K562 (cell line): Measurements from ENCODE around the gene WDR27. TPM values are rescaled to one million over a fixed set of nuclear protein-coding genes. Genes with fewer than 3 reads are reported as not detected.

Experiments
- BCL6 ChIP-seq: fragments of 250-450 bp; sonication (Bioruptor Pico); IDR thresholded peaks from 2 replicates; pipeline ENCODE4 v1.4.0; 2020
- BRCA1 ChIP-seq, 2 experiments: fragments of 450-650 bp in 1 of 2; sonication (generic) in 1 of 2; formaldehyde crosslinking in 1 of 2; IDR thresholded peaks; 2 replicates each; pipeline versions ENCODE4 v1.5.0 to v1.6.1; 2017 to 2020; ENCODE audit warnings: mild to moderate bottlenecking in 1 of 2, missing genetic modification reagents in 1 of 2
- CBFA2T2 ChIP-seq: fragments of 450-650 bp; conservative IDR thresholded peaks from 2 replicates; pipeline ENCODE4 v1.6.1; 2017; ENCODE audit warnings: mild to moderate bottlenecking
- CCNT2 ChIP-seq: IDR thresholded peaks from 2 replicates; pipeline ENCODE4 v1.6.1; 2011; ENCODE audit warnings: borderline replicate concordance, low read depth, mild to moderate bottlenecking, moderate library complexity, mixed read lengths, low read length; ENCODE audit not compliant: insufficient read length; ENCODE audit errors: extremely low read depth
- CTBP1 ChIP-seq: fragments of 450-650 bp; IDR thresholded peaks from 2 replicates; pipeline ENCODE4 v1.6.1; 2016; ENCODE audit warnings: borderline replicate concordance
- FOXJ2 ChIP-seq: fragments of 200-800 bp; sonication (Bioruptor generic); IDR thresholded peaks from 2 replicates; pipeline ENCODE4 v1.6.1; 2016; ENCODE audit warnings: missing genetic modification characterization, missing compliant biosample characterization
- GATAD2A ChIP-seq: fragments of 450-650 bp; IDR thresholded peaks from 2 replicates; pipeline ENCODE4 v1.6.1; 2017
- GTF2B ChIP-seq: IDR thresholded peaks from 2 replicates; pipeline ENCODE4 v1.6.1; 2011; ENCODE audit not compliant: insufficient read length; ENCODE audit errors: extremely low read depth
- HEY1 ChIP-seq: fragments of 250-450 bp; sonication (Bioruptor Pico); IDR thresholded peaks from 2 replicates; pipeline ENCODE4 v1.5.0; 2020; ENCODE audit warnings: mild to moderate bottlenecking, moderate library complexity, borderline replicate concordance
- IFI16 ChIP-seq: fragments of 250-450 bp; sonication (Bioruptor Pico); IDR thresholded peaks from 2 replicates; pipeline ENCODE4 v2.1.2; 2022; ENCODE audit warnings: mild to moderate bottlenecking, inconsistent platforms
- LARP7 ChIP-seq: fragments of 450-650 bp; IDR thresholded peaks from 2 replicates; pipeline ENCODE4 v1.6.1; 2016
- MCM7 ChIP-seq, 2 experiments: fragments of 450-650 bp; IDR thresholded peaks; 2 replicates each; pipeline ENCODE4 v1.6.1; 2016 to 2018
- MEIS2 ChIP-seq: fragments of 450-650 bp; IDR thresholded peaks from 2 replicates; pipeline ENCODE4 v1.6.1; 2014; ENCODE audit warnings: mild to moderate bottlenecking; ENCODE audit not compliant: partially characterized antibody
- MYBL2 ChIP-seq, 2 experiments: fragments of 450-650 bp in 1 of 2; sonication (generic) in 1 of 2; formaldehyde crosslinking in 1 of 2; IDR thresholded peaks; 2 replicates each; pipeline versions ENCODE4 v1.6.1 to v1.8.1; 2017 to 2022; ENCODE audit warnings: borderline replicate concordance in 1 of 2, inconsistent platforms in 1 of 2, low read depth in 1 of 2, mild to moderate bottlenecking in 1 of 2, missing genetic modification reagents in 1 of 2, moderate library complexity in 1 of 2
- NCOA6 ChIP-seq: fragments of 450-650 bp; IDR thresholded peaks from 2 replicates; pipeline ENCODE4 v1.6.1; 2017; ENCODE audit warnings: mild to moderate bottlenecking
- POLR3A ChIP-seq: IDR thresholded peaks from 2 replicates; pipeline ENCODE4 v1.6.1; 2011; ENCODE audit warnings: borderline replicate concordance, mild to moderate bottlenecking, moderate library complexity; ENCODE audit not compliant: insufficient read length, insufficient read depth; ENCODE audit errors: extremely low read depth
- RBFOX2 ChIP-seq: fragments of 200-400 bp; formaldehyde crosslinking; IDR thresholded peaks from 2 replicates; pipeline ENCODE4 v1.6.1; 2017; ENCODE audit warnings: low read depth, mild to moderate bottlenecking, low read length, moderate library complexity
- TEAD4 ChIP-seq, 2 experiments: sonication (generic) in 1 of 2; formaldehyde crosslinking in 1 of 2; IDR thresholded peaks; 2 replicates each; pipeline versions ENCODE4 v1.6.1 to v1.8.0; 2012 to 2022; ENCODE audit warnings: borderline replicate concordance in 1 of 2, inconsistent platforms in 1 of 2, low read length in 1 of 2, mild to moderate bottlenecking in 1 of 2, missing genetic modification reagents in 1 of 2
- TRIM24 ChIP-seq, 2 experiments: fragments of 450-650 bp; IDR thresholded peaks; 2 replicates each; pipeline ENCODE4 v1.6.1; 2016
- USF2 ChIP-seq: sonication (generic); formaldehyde crosslinking; IDR thresholded peaks from 2 replicates; pipeline ENCODE4 v1.5.0; 2020; ENCODE audit warnings: missing genetic modification reagents
- ZBTB26 ChIP-seq: fragments of 450-650 bp; formaldehyde crosslinking; IDR thresholded peaks from 2 replicates; pipeline ENCODE4 v1.4.0; 2022; ENCODE audit warnings: missing genetic modification characterization
- ZBTB8A ChIP-seq: fragments of 450-650 bp; IDR thresholded peaks from 2 replicates; pipeline ENCODE4 v1.6.1; 2018; ENCODE audit warnings: mild to moderate bottlenecking, moderate library complexity; ENCODE audit not compliant: partially characterized antibody
- ZNF445 ChIP-seq: fragments of 250-450 bp; sonication (Bioruptor Pico); IDR thresholded peaks from 2 replicates; pipeline ENCODE4 v1.4.0; 2020; ENCODE audit warnings: low read depth, mild to moderate bottlenecking, moderate library complexity
- ZNF512 ChIP-seq: IDR thresholded peaks from 2 replicates; pipeline ENCODE4 v1.6.1; 2016; ENCODE audit warnings: missing genetic modification characterization, missing compliant biosample characterization
- ZNF699 ChIP-seq: fragments of 250-450 bp; sonication (Bioruptor Pico); IDR thresholded peaks from 2 replicates; pipeline ENCODE4 v1.8.0; 2021; ENCODE audit warnings: mild to moderate bottlenecking, moderate library complexity; ENCODE audit not compliant: insufficient replicate concordance
- polyA plus RNA-seq, 8 experiments: library from polyadenylated mRNA; depleted of rRNA in 4 of 8; stranded (reverse) in 5 of 8; unstranded in 3 of 8; fragments of >200 nt; fragmentation: Nextera tagmentation in 2 of 8; fragmentation: Illumina TruSeq in 1 of 8; extraction: Ambion mirVana in 2 of 8; extraction: Trizol in 1 of 8; gene quantifications; 2 replicates each; pipeline versions ENCODE4 v1.2.1 to v1.2.3, GENCODE V29; 2011 to 2014; ENCODE audit warnings: inconsistent platforms in 1 of 8, missing spikeins in 1 of 8
- total RNA-seq, 7 experiments: library from RNA; depleted of rRNA in 6 of 7; stranded (reverse); fragments of >200 nt in 6 of 7; fragmentation: Illumina TruSeq in 2 of 7; extraction: Trizol in 2 of 7; gene quantifications; 2 replicates each; pipeline versions ENCODE4 v1.2.1 to v1.2.3, GENCODE V29; 2011 to 2021; ENCODE audit warnings: low replicate concordance in 1 of 7

Gene WDR27
- total and polyA plus RNA-seq, 9 of the 15 experiments (the other 6 are each of a cell fraction or from before 2014, with no cell fraction given) = 4.3 to 77.2 (median 22.7) TPM

- TF ChIP-seq TEAD4 (IDR thresholded peaks at IDR 0.05; ENCODE audit: low read length) (peak; percentile 85), TEAD4 (CRISPR knock-in tag; IDR thresholded peaks at IDR 0.05; ENCODE audit: borderline replicate concordance) (no peak), TRIM24 (IDR thresholded peaks at IDR 0.05) (peak; percentile 74 to 85), HEY1 (CRISPR knock-in tag) (no peak), IFI16 (no peak), GTF2B (no peak), MCM7 (IDR thresholded peaks at IDR 0.05) (no peak), ZNF512 (no peak), MYBL2 (IDR thresholded peaks at IDR 0.05; ENCODE audit: low read depth) (no peak), MYBL2 (CRISPR knock-in tag; IDR thresholded peaks at IDR 0.05; ENCODE audit: borderline replicate concordance) (no peak), ZBTB26 (CRISPR knock-in tag) (no peak), CTBP1 (peak; percentile 87), ZBTB8A (no peak), NCOA6 (no peak), RBFOX2 (no peak), POLR3A (no peak), ZNF445 (CRISPR knock-in tag) (no peak), GATAD2A (no peak), BRCA1 (IDR thresholded peaks at IDR 0.05) (no peak), BRCA1 (CRISPR knock-in tag; IDR thresholded peaks at IDR 0.05) (no peak), FOXJ2 (no peak), USF2 (CRISPR knock-in tag) (no peak), BCL6 (0 out of 2 replicates have a peak, but pooled peaks have one; percentile 23), CCNT2 (no peak), CBFA2T2 (peak; percentile 76), MEIS2 (peak; percentile 40), LARP7 (no peak), ZNF699 (CRISPR knock-in tag) (no peak)
These were observed 247.5 kb downstream of the WDR27 start (continued) for GRCh38 chr6:169454204-169454871.
